ENCODE results near the gene SORT1.
"Not testable (repeated sequence)": the region's sequence is repeated elsewhere in the genome, so short reads cannot be mapped to it uniquely, and the experiment has no call there.

SORT1 gene

GRCh38 chr1:109396871-109397580 lies 692 bp downstream of the SORT1 start:
- peak; percentile 52 for DNase-seq

- DNase-seq, result no peak
These were observed 1.2 kb downstream of the SORT1 start for GRCh38 chr1:109396513-109396839.

DNA sequence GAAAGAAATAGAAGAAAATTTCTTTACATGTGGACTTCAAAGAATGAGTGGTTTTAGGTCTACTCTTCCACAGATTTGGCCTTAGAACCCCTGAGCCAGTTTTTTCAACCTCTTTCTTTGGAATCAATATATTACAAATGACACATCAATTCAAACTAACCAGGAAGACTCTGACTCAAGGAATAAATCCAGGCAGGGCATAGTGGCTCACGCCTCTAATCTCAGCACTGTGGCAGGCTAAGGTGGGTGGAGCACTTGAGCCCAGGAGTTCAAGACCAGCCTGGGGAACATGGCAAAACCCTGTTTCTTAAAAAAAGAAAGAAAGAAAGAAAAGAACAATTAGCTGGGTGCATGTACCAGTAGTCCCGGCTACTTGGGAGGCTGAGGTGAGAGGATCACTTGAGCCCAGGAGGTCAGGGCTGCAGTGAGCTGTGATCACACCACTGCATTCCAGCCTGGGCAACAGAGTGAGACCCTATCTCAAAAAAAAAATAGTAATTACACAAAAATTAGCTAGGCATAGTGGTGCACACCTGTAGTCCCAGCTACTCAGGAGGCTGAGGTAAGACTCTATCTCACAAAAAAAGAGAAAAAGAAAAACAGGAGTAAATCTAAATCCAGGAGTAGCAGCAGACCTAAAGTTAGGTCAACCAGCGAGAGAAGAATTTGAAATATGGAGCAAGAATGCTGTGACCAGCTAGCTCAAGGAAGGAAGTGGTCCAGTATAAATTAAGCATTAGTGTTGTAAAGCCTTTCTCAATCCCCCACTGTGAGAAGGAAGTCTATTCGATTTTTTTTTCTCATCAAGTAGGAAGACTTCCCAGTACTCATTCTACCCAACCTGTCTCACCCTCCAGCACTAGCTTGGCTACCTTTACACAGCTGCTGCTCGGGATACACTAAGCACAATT lies 1.9 kb downstream of the SORT1 start:
- DNase-seq, result peak; percentile 8

GRCh38 chr1:109395282-109395599 lies 2.5 kb downstream of the SORT1 start:
- not testable (repeated sequence) for DNase-seq

GRCh38 chr1:109394591-109395281 lies 3.0 kb downstream of the SORT1 start:
- DNase-seq, result no peak

- DNase-seq, result no peak
These were observed 4.0 kb downstream of the SORT1 start for GRCh38 chr1:109393617-109394233.

DNA sequence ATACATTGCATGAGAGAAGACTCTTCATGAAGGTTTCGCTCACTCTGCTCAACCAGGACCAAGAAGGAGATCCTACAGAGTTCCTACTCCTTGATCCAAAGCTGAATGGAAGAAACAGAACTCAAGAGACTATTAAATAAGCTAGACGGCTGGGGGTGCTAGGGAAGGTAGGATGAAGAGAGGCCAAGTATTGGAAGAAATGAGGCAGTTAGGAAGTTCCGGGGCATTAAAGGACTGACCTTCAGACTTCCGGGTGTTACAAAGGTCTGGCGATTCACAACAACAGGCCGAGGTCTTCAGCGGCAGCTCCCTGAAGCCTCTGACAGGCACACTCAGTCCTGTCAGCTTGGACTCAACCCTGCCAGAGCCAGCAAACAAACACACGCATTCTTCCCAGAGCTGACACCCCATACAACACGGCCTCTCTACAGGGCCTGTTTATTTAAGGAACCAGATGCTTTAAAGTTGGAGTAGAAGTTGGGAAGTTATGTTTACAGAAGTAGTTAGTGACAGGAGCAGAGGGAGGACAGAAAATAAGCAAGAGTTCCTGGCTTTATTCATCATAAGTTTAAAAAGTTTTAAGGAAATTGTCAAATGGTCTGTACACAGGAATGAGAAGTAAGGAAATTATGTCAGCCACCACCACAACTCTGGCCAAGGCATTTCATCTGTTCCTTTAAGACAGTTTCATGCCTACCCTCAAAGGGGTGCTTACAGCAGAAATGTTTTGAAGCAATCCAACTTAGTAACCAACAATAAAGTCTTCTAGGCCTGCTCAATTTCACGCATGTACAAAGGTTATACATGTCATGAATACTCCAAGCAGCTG lies 4.7 kb downstream of the SORT1 start:
- DNase-seq, result peak; percentile 68

DNA sequence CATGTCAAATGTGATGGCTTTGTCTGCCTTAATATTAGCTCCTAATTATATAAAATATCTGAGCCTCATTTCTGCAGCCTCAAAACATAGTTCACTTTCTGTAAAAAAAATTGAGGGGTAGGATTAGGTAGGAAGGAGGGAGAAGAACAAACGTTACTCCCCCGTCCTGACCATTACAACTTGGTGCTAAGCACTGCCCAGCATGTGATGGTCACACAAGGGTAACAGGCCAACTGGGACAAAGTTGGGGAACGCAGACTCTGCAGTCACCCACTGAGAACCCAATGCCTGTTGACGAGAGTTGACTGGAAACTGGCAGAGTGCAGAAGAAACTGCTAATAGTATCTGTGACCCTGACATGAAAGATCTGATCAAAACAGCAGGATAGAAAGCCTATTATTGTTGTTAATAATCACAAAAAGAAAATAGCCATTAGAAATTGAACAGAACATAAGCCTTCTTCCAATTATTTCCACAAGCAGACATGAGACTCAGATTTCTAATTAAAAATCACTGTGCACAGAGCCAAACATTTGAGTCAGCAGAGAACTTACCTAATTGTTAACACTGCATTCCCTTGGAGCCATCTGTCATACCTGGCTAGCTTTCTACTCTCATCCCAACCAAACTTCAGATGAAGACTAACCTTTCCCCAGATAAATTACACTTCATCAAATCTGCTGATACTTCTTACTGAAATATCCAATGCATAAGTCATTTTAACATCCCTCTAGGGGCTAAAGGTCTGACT lies 5.5 kb downstream of the SORT1 start:
- DNase-seq, result no peak

GRCh38 chr1:109391626-109392025 lies 6.1 kb downstream of the SORT1 start:
- DNase-seq, result no peak

GRCh38 chr1:109391157-109391556 lies 6.6 kb downstream of the SORT1 start:
- no peak for DNase-seq

DNA sequence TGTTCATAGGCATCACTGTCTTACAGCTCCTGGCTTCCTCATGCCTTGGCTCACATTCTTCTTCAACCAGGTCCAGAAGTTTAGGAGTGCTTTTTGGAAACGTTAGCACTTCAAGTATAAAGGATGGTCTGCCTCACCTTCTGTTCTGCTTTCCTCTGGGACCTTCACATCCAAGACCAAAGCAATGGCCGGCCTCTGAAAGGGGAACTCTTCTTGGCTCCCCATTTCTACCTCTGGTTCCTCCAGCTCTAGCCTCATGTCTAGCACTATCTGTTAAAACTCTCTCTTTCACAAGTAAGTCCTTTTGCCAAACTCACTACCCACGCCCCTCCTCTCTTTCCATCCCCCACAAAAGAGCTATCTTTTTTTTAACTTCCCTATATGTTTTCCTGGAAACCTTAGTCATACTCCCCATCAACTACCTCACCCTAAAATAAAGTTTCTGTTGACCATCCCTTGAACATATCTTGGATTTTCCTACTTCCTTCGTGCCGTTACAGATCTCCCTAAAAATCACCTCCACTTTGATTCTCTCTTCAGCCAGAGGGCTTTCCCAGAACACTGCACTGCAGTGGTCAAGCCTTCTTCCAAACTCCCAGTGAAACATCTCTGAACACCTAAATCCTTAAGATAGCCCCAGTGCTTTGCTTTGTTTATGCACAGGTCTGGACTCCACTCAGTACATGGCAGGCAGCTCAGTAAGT lies 7.9 kb downstream of the SORT1 start:
- no peak for DNase-seq

DNA sequence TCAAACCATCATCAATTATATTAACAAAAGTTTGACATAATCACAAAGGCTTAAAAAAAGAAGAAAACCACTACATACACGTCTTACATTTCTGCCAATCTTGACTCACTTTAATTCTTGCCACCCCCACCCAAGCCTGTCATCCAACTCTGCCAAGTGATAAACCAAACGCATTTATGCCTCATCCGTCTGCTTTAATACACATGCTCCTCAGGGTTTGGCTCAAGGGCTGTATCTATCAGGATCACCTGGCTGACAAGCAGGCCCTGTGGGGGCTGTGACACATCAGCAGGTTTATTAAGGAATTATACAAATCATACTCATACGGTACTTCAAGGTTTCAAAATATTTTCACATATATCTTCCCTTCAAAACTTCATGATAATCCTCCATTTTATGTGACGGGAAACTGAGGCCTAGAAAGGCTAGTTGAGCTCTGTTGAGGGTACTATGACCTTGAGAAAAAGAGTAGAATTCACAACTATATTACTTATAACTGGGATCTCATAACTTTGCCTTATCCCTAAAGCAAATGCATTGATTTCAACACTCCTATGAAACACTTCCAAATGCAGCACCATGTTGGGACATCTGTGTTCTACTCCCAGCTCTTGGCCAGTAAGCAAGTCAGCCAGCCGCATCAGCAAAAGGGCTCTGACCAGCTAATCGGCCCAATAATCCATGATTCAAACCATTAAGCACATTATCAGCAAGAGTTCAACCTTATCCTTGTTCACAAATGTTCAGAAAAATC lies 8.7 kb downstream of the SORT1 start:
- DNase-seq, result no peak

DNA sequence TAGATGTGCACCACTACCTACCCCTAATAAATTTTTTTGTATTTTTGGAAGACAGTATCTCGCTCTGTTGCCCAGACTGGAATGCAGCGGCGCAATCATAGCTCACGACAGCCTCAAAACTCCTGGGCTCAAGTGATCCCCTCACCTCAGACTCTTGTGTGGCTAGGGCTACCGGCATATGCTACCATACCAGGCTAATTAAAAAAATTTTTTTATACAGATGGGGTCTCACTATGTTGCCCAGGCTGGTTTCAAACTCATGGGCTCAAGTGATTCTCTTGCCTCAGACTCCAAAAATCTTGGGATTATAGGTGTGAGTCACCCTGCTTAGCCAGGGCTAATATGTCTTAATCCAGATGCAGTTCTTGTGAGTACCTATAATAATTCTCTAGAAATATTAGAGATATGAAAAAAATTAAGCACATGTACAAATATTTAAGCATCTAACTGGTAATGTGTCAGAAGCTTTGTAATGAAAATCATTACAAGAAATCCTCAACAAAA lies 9.5 kb downstream of the SORT1 start:
- DNase-seq, result no peak

DNA sequence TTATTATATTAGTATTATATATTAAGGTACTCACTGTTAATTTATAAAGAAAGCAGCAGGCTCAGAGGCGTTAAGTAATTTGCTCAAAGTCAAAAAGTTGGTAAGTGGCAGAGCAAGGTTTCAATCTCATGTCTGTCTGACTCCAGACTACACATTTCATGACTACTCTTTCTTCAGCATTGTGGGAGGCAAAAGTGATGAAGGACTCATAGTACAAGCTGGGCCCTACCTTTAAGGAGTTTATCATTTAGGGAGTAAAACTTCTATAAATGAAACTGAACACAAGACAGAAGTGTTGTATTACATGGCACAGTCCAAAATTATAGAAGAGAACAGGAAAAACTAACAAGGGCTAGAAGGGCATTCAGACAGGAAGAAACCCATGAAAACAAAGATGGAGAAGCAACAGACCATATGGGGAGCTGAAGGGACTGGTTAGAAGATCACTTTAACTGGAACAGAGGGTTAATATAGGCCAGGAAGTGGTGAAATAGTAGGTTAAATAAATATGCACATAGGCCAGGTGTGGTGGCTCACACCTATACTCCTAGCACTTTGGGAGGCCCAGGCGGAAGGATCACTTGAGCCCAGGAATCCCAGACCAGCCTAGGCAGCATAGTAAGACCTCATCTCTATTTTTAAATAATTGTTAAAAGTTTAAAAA lies 11.5 kb downstream of the SORT1 start:
- peak; percentile 21 for DNase-seq

DNA sequence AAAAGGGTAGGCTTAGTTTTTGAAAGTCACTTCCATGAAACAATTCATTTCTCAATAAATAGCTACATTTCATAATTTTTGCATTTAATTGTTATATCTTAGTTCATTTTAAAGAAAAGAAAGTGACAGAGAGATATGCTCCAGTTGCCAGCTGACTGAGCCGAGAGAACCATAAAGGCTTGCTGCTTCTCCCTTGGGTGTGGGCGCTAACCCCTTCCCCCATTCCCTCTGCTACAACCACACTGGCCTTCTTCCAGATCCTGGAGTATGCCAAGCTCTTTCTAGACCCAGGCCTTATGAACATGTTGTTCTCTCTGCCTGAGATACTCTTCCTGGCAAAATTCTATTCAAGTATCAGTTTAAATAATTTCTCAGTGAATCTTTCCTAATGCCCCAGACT lies 12.3 kb downstream of the SORT1 start:
- no peak for DNase-seq

DNA sequence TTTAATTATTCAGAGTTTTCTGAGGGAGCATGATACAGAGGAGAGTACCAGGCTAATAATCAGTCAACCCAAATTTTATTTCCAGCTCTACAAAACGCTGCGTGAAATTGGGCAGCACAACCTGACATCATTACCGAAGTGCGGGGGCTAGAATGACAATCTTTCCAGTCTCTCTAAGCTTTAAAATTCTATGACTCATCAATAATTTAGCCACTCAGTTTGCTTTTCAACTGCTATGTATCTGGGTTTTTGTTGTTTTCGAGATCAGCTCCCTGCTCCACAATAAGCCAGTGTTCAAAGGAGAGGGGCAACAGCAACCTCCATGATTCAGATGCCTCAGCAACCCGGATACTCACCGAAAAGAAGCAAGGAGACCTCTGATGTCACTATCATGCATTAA lies 13.9 kb downstream of the SORT1 start:
- no peak for DNase-seq

GRCh38 chr1:109383087-109383779 lies 14.5 kb downstream of the SORT1 start:
- no peak for DNase-seq

GRCh38 chr1:109381573-109381972 lies 16.1 kb downstream of the SORT1 start:
- DNase-seq, result no peak

- no peak for DNase-seq
These were observed 17.8 kb downstream of the SORT1 start for GRCh38 chr1:109379907-109380306.

Data from DMS53 (cell line).